ENCODE data around the gene PROM1.

The PROM1 gene

GRCh38 chr4:15925830-15926229 lies 158.0 kb downstream of the PROM1 start:
- TF ChIP-seq CTCF (conservative IDR thresholded peaks at IDR 0.05; ENCODE audit: low read length): no peak
- TF ChIP-seq EZH2phosphoT487 (IDR thresholded peaks at IDR 0.05; ENCODE audit: borderline replicate concordance): no peak
- Histone ChIP-seq H3K36me3 (ENCODE audit: insufficient read depth, low read length) (no peaks in the 10 kb centered on the region), H3K9me2 (replicated peaks; ENCODE audit: low read depth, low read length) (no peaks in the 10 kb centered on the region)

GRCh38 chr4:15921592-15921932 lies 162.3 kb downstream of the PROM1 start:
- Histone ChIP-seq H2AFZ (ENCODE audit: low read length) (no peak overlapping the region), H3F3A (ENCODE audit: low read depth) (no peaks in the 10 kb centered on the region), H3K9me2 (replicated peaks; ENCODE audit: low read depth, low read length) (no peaks in the 10 kb centered on the region), H3K27me3 (ENCODE audit: insufficient read depth, low read length, poor library complexity, severe bottlenecking) (no peaks in the 10 kb centered on the region), H4K20me1 (ENCODE audit: insufficient read depth, low read length, poor library complexity, severe bottlenecking) (no peaks in the 10 kb centered on the region), H3K9me3 (ENCODE audit: insufficient read depth, low read depth, low read length) (no peaks in the 10 kb centered on the region), H3K79me2 (ENCODE audit: insufficient read depth, low read length) (no peaks in the 10 kb centered on the region), H3K9ac (ENCODE audit: low read depth, low read length, poor library complexity, severe bottlenecking) (no peak overlapping the region), H3K4me3 (ENCODE audit: low read length, poor library complexity, severe bottlenecking) (no peak overlapping the region), H3K4me2 (ENCODE audit: low read depth, low read length, poor library complexity, severe bottlenecking) (no peak overlapping the region), H3K4me1 (ENCODE audit: insufficient read depth, low read length, poor library complexity, severe bottlenecking) (no peaks in the 10 kb centered on the region), H3K36me3 (ENCODE audit: insufficient read depth, low read length) (no peaks in the 10 kb centered on the region)
- TF ChIP-seq CTCF (conservative IDR thresholded peaks at IDR 0.05; ENCODE audit: low read length) (no peak), EZH2phosphoT487 (IDR thresholded peaks at IDR 0.05; ENCODE audit: borderline replicate concordance) (no peak)

More at GRCh38 chr4:15925830-15926229, 158.0 kb downstream of the PROM1 start:
- no peaks in the 10 kb centered on the region for H3F3A ChIP-seq (ENCODE audit: low read depth)
- no peaks in the 10 kb centered on the region for H3K27me3 ChIP-seq (ENCODE audit: insufficient read depth, low read length, poor library complexity, severe bottlenecking)
- no peaks in the 10 kb centered on the region for H3K4me1 ChIP-seq (ENCODE audit: insufficient read depth, low read length, poor library complexity, severe bottlenecking)
- H3K4me2 ChIP-seq (ENCODE audit: low read depth, low read length, poor library complexity, severe bottlenecking): no peak overlapping the region
- no peaks in the 10 kb centered on the region for H4K20me1 ChIP-seq (ENCODE audit: insufficient read depth, low read length, poor library complexity, severe bottlenecking)
- no peak overlapping the region for H2AFZ ChIP-seq (ENCODE audit: low read length)
- H3K9me3 ChIP-seq (ENCODE audit: insufficient read depth, low read depth, low read length): no peaks in the 10 kb centered on the region
- H3K4me3 ChIP-seq (ENCODE audit: low read length, poor library complexity, severe bottlenecking): no peak overlapping the region
- no peak overlapping the region for H3K9ac ChIP-seq (ENCODE audit: low read depth, low read length, poor library complexity, severe bottlenecking)
- H3K79me2 ChIP-seq (ENCODE audit: insufficient read depth, low read length): no peaks in the 10 kb centered on the region

- H3K4me3 ChIP-seq (ENCODE audit: low read length, poor library complexity, severe bottlenecking): no peak overlapping the region
- no peak for TF ChIP-seq CTCF (conservative IDR thresholded peaks at IDR 0.05; ENCODE audit: low read length)
- no peak for TF ChIP-seq EZH2phosphoT487 (IDR thresholded peaks at IDR 0.05; ENCODE audit: borderline replicate concordance)
Measured at GRCh38 chr4:15920723-15921591, 162.9 kb downstream of the PROM1 start.

More at GRCh38 chr4:15920723-15921591, 162.9 kb downstream of the PROM1 start:
- H2AFZ ChIP-seq (ENCODE audit: low read length): no peak overlapping the region
- no peaks in the 10 kb centered on the region for H3K36me3 ChIP-seq (ENCODE audit: insufficient read depth, low read length)
- H3K9me2 ChIP-seq (replicated peaks; ENCODE audit: low read depth, low read length): no peaks in the 10 kb centered on the region
- no peaks in the 10 kb centered on the region for H3K4me1 ChIP-seq (ENCODE audit: insufficient read depth, low read length, poor library complexity, severe bottlenecking)
- H4K20me1 ChIP-seq (ENCODE audit: insufficient read depth, low read length, poor library complexity, severe bottlenecking): no peaks in the 10 kb centered on the region
- no peaks in the 10 kb centered on the region for H3K79me2 ChIP-seq (ENCODE audit: insufficient read depth, low read length)
- H3K9me3 ChIP-seq (ENCODE audit: insufficient read depth, low read depth, low read length): no peaks in the 10 kb centered on the region
- H3K4me2 ChIP-seq (ENCODE audit: low read depth, low read length, poor library complexity, severe bottlenecking): no peak overlapping the region
- no peaks in the 10 kb centered on the region for H3F3A ChIP-seq (ENCODE audit: low read depth)
- no peak overlapping the region for H3K9ac ChIP-seq (ENCODE audit: low read depth, low read length, poor library complexity, severe bottlenecking)
- H3K27me3 ChIP-seq (ENCODE audit: insufficient read depth, low read length, poor library complexity, severe bottlenecking): no peaks in the 10 kb centered on the region
